Pancreas (tissue), 10 donors: ENCODE measurements around the gene MMP14. TPM values are rescaled to one million over a fixed set of nuclear protein-coding genes. Genes with fewer than 3 reads are reported as not detected.

ENCODE experiments used
- ATAC-seq, 4 donors: fragments of 200-7000 bp; cut with Tn5 transposase; one replicate each; pipeline versions ENCODE4 v1.8.0 to v1.9.1; 2020; ENCODE audit warnings: mild to moderate bottlenecking in 4 of 4, moderate library complexity in 4 of 4
- DNase-seq, 6 donors: peaks; one replicate each; pipeline ENCODE4 v3.0.0-alpha.2; 2020
- FAIRE-seq: peaks from 2 replicates; lab custom pipeline; 2012; peaks lifted over from hg19 to GRCh38; lab: Jason Lieb, UNC
- H3K27ac ChIP-seq, 4 donors: fragments of 200-600 bp; sonication (generic); 1 replicate in 3 of 4; 2 replicates in 1 of 4; pipeline versions ENCODE4 v1.5.0 to v1.8.0; 2020
- H3K27me3 ChIP-seq, 4 donors: fragments of 200-600 bp; one replicate each; pipeline ENCODE4 v1.8.0; 2021
- H3K36me3 ChIP-seq, 3 donors: fragments of 200-600 bp; sonication (generic) in 1 of 3; one replicate each; pipeline versions ENCODE4 v1.5.0 to v1.8.0; 2020 to 2021
- H3K4me1 ChIP-seq, 3 donors: fragments of 200-600 bp; one replicate each; pipeline ENCODE4 v1.8.0; 2021
- H3K4me3 ChIP-seq, 4 donors: fragments of 200-600 bp; sonication (generic) in 2 of 4; one replicate each; pipeline versions ENCODE4 v1.5.0 to v1.8.0; 2020 to 2021
- H3K9me3 ChIP-seq, 4 donors: fragments of 200-600 bp; one replicate each; pipeline ENCODE4 v1.8.0; 2021
- CTCF ChIP-seq, 4 donors: fragments of 200-600 bp; sonication (generic) in 3 of 4; IDR thresholded peaks; one replicate each; pipeline versions ENCODE4 v1.5.0 to v1.8.0; 2021; ENCODE audit warnings: antibody characterized with exemption in 4 of 4
- WGBS, 2 donors: extraction: QIAGEN DNeasy Blood & Tissue Kit; methylation state at CpG; one replicate each; pipeline ENCODE4 v1.1.7; 2013; 5-methylcytosine and 5-hydroxymethylcytosine counted together
- intact Hi-C, 3 donors: fragments of 100-400 bp; cut with DNase I; formaldehyde crosslinking; loops; one replicate each; pipeline versions ENCODE4 v1.11.1 to v1.14.2; 2022
- polyA plus RNA-seq, 2 donors: library from polyadenylated mRNA; stranded (reverse); fragments of 200-250 nt; gene quantifications; one replicate each; pipeline ENCODE4 v1.2.3, GENCODE V29; 2013
- total RNA-seq, 6 donors: library from RNA; stranded (reverse); fragmentation: NEBNext Ultra II Directional in 4 of 6; extraction: Animal tissue kit (Norgen Biotek cat#: 25700) in 4 of 6; gene quantifications; one replicate each; pipeline versions ENCODE4 v1.2.1 to v1.2.4, GENCODE V29; 2021 to 2023
- donor health status: healthy with polysubstance abuse.
- donor health status: DM: no; HTN: no; CAD: no; lungs with moderate emphysema.
- donor health status: DM: no; HTN: no; CAD: no.
- donor health status: control.
- donor health status: control.
- donor health status: Bipolar disorder and iron deficiency.
- donor health status: DM: yes; HTN: yes; CAD: no.
- donor health status: DM: no; HTN: no; CAD: no.
- donor health status: DM: no; HTN: no; CAD: no.
- donor health status: DM: yes; HTN: yes; CAD: no.

The MMP14 gene
- total and polyA plus RNA-seq, 8 donors, result 18.7 to 146 (median 34.0) TPM

- Histone ChIP-seq H3K27me3 (no peaks in the 10 kb centered on the region), H3K4me1 (no peaks in the 10 kb centered on the region), H3K27ac (no peak overlapping the region), H3K4me3 (no peak overlapping the region), H3K36me3 (no peaks in the 10 kb centered on the region), H3K9me3 (no peaks in the 10 kb centered on the region)
- FAIRE-seq (no peak), DNase-seq (no peak), ATAC-seq (no peak)
- WGBS, 2 donors, result 73 to 92% methylated on average over 5 of the region's 5 CpGs
- intact Hi-C loops, result no loop called here
- no peak for TF ChIP-seq CTCF (IDR thresholded peaks at IDR 0.05)
These were observed 42.4 kb upstream of the MMP14 start for GRCh38 chr14:22793976-22794375.

- intact Hi-C loops, result no loop called here
- H3K9me3 ChIP-seq, result no peaks in the 10 kb centered on the region
- H3K36me3 ChIP-seq, result no peaks in the 10 kb centered on the region
- FAIRE-seq (no peak), DNase-seq (no peak), ATAC-seq (no peak)
- H3K4me1 ChIP-seq, result no peaks in the 10 kb centered on the region
- TF ChIP-seq CTCF (IDR thresholded peaks at IDR 0.05), result no peak
- no peak overlapping the region for H3K27ac ChIP-seq
- H3K27me3 ChIP-seq, result no peaks in the 10 kb centered on the region
- WGBS, 2 donors, result 77 to 79% methylated on average over 7 of the region's 7 CpGs
- no peak overlapping the region for H3K4me3 ChIP-seq
These were observed 41.8 kb upstream of the MMP14 start for GRCh38 chr14:22794551-22794951.

- Histone ChIP-seq H3K27ac (no peak overlapping the region), H3K4me1 (no peaks in the 10 kb centered on the region)
- TF ChIP-seq CTCF (IDR thresholded peaks at IDR 0.05), result no peak
These were observed 40.2 kb upstream of the MMP14 start for GRCh38 chr14:22796087-22796707.

GRCh38 chr14:22797017-22797917, 39.1 kb upstream of the MMP14 start:
- no peaks in the 10 kb centered on the region for H3K27me3 ChIP-seq

More at GRCh38 chr14:22796087-22796707, 40.2 kb upstream of the MMP14 start:
- ATAC-seq (no peak), FAIRE-seq (no peak), DNase-seq (no peak)
- no peak overlapping the region for H3K4me3 ChIP-seq
- intact Hi-C loops, result no loop called here
- no peaks in the 10 kb centered on the region for H3K36me3 ChIP-seq
- H3K9me3 ChIP-seq, result no peaks in the 10 kb centered on the region
- WGBS, 2 donors, result 59 to 71% methylated on average over 5 of the region's 5 CpGs
- no peaks in the 10 kb centered on the region for H3K27me3 ChIP-seq

More at GRCh38 chr14:22797017-22797917, 39.1 kb upstream of the MMP14 start:
- H3K27ac ChIP-seq, result no peak overlapping the region
- DNase-seq (no peak), ATAC-seq (no peak), FAIRE-seq (no peak)
- H3K4me3 ChIP-seq, result no peak overlapping the region
- H3K36me3 ChIP-seq, result no peaks in the 10 kb centered on the region
- intact Hi-C loops, result no loop called here
- H3K9me3 ChIP-seq, result no peaks in the 10 kb centered on the region
- no peak for TF ChIP-seq CTCF (IDR thresholded peaks at IDR 0.05)
- 38 to 44% methylated on average over 5 of the region's 5 CpGs for WGBS, 2 donors
- no peaks in the 10 kb centered on the region for H3K4me1 ChIP-seq
